Measurements from ENCODE around the gene SP100.

Gene SP100

GRCh38 chr2:230498506-230499107 is 82.6 kb downstream of the SP100 start:
- Mint-ChIP-seq H3K4me1 (no peaks in the 10 kb centered on the region), H3K27me3 (ENCODE audit: low read depth) (no peaks in the 10 kb centered on the region), H3K9me3 (no peaks in the 10 kb centered on the region), H3K36me3 (ENCODE audit: low read depth) (no peaks in the 10 kb centered on the region), H3K4me3 (no peak overlapping the region), H3K27ac (no peak overlapping the region)
- TF ChIP-seq CTCF (IDR thresholded peaks at IDR 0.05; ENCODE audit: unreplicated experiment in 3 of 3), result no peak

GRCh38 chr2:230502593-230502992 is 86.6 kb downstream of the SP100 start:
- no peaks in the 10 kb centered on the region for H3K27me3 Mint-ChIP-seq (ENCODE audit: low read depth)
- no peak for TF ChIP-seq CTCF (IDR thresholded peaks at IDR 0.05; ENCODE audit: unreplicated experiment in 3 of 3)
- no peak overlapping the region for H3K4me3 Mint-ChIP-seq
- H3K9me3 Mint-ChIP-seq, result no peaks in the 10 kb centered on the region
- H3K4me1 Mint-ChIP-seq, result no peaks in the 10 kb centered on the region
- H3K27ac Mint-ChIP-seq, result no peak overlapping the region
- H3K36me3 Mint-ChIP-seq (ENCODE audit: low read depth), result no peaks in the 10 kb centered on the region

DNA sequence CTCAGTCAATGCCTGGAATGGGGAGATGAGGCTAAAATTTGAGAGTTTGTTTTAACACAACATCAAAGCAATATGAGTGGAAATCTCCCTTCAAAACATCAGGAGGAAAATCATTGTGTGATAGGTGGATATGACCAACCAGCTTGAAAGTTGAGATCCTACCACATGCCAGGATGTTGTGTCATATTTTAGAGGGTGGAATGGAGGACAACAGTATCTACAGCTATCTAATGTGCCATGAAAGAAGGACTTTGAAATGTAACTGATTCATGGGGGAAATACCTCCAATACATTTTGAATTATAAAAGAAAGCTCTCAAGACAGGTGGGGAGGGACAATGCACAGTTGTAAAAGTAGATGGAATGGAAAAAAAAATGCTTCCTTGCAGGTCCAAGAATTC is 87.8 kb downstream of the SP100 start:
- no peaks in the 10 kb centered on the region for H3K4me1 Mint-ChIP-seq
- no peaks in the 10 kb centered on the region for H3K36me3 Mint-ChIP-seq (ENCODE audit: low read depth)
- H3K9me3 Mint-ChIP-seq, result no peaks in the 10 kb centered on the region
- H3K27ac Mint-ChIP-seq, result no peak overlapping the region
- no peaks in the 10 kb centered on the region for H3K27me3 Mint-ChIP-seq (ENCODE audit: low read depth)
- no peak for TF ChIP-seq CTCF (IDR thresholded peaks at IDR 0.05; ENCODE audit: unreplicated experiment in 3 of 3)
- no peak overlapping the region for H3K4me3 Mint-ChIP-seq

- H3K4me3 Mint-ChIP-seq, result no peak overlapping the region
- no peak overlapping the region for H3K27ac Mint-ChIP-seq
- no peaks in the 10 kb centered on the region for H3K9me3 Mint-ChIP-seq
- no peaks in the 10 kb centered on the region for H3K36me3 Mint-ChIP-seq (ENCODE audit: low read depth)
- no peaks in the 10 kb centered on the region for H3K27me3 Mint-ChIP-seq (ENCODE audit: low read depth)
- no peak for TF ChIP-seq CTCF (IDR thresholded peaks at IDR 0.05; ENCODE audit: unreplicated experiment in 3 of 3)
- H3K4me1 Mint-ChIP-seq, result no peaks in the 10 kb centered on the region
Measured at GRCh38 chr2:230505162-230505561, 89.2 kb downstream of the SP100 start.

DNA sequence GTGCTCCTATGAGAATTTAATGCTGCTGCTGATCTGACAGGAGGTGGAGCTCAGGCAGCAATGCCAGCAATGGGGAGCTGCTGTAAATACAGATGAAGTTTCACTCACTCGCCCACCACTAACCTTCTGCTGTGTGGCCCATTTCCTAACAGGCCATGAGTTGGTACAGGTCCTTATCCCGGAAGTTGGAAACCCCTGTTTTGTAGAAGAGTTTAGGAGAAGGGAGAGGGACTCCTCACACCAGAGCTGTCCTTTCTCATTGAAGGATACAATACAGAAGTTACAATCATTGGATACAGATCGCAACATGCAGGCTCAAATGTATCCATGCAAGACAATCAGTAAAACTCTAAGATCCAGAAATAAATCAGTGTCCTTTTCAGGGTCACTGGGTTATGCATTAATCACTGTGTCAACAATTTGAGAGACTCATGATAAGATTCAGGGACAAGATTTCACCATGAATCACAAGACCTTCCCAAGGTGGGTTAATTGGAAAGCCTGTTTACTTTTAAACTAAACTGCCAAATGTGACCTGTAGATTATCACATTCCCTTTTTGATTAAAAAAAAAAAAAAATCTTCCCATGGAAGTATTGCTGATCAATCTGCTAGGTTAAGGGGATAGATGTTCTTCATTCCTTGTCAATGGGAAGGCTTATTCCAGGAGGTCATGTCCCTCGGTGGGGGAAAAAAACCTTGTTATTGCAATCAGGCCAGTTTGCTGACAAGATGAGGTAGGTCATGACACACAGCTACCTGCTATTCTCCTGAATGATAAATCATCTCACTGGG is 97.2 kb downstream of the SP100 start:
- Mint-ChIP-seq H3K27me3 (ENCODE audit: low read depth) (no peaks in the 10 kb centered on the region), H3K9me3 (no peaks in the 10 kb centered on the region), H3K4me1 (no peaks in the 10 kb centered on the region), H3K4me3 (no peak overlapping the region), H3K36me3 (ENCODE audit: low read depth) (no peaks in the 10 kb centered on the region), H3K27ac (no peak overlapping the region)
- TF ChIP-seq CTCF (IDR thresholded peaks at IDR 0.05; ENCODE audit: unreplicated experiment in 3 of 3), result no peak

Measured in nephron (organoid).